A673 (cell line): ENCODE measurements around the gene AKAP17A. TPM values are rescaled to one million over a fixed set of nuclear protein-coding genes. Genes with fewer than 3 reads are reported as not detected.

Experiments
- BruUV-seq: library from RNA; stranded (reverse); fragments of 400-500 nt; replicated peaks from 2 replicates; lab custom pipeline; 2021; lab: Mats Ljungman, UMichigan
- CTCF ChIA-PET: fragments of 300-600 bp; sonication (Branson Sonifier 250); formaldehyde crosslinking; loops from one replicate; lab custom pipeline; 2022; ENCODE audit warnings: antibody characterized with exemption; lab: Charles Lee
- POLR2A ChIA-PET: fragments of 300-600 bp; sonication (Branson Sonifier 250); formaldehyde crosslinking; loops from one replicate; lab custom pipeline; 2022; ENCODE audit warnings: antibody characterized with exemption; ENCODE audit not compliant: low non-redundant PET; lab: Charles Lee
- DNase-seq: peaks from one replicate; pipeline ENCODE4 v3.0.0-alpha.2; 2015; ENCODE audit warnings: low spot score
- H3K27ac ChIP-seq: fragments of 200-600 bp; sonication (generic); 2 replicates; pipeline ENCODE4 v1.5.1; 2016; ENCODE audit warnings: mixed run types, low read depth, mild to moderate bottlenecking, mixed read lengths, antibody characterized with exemption, low read length; ENCODE audit not compliant: poor library complexity, severe bottlenecking
- H3K27me3 ChIP-seq: fragments of 200-600 bp; sonication (generic); replicated peaks from 2 replicates; pipeline ENCODE4 v1.6.1; 2017; ENCODE audit warnings: mixed run types, low read depth, mild to moderate bottlenecking, mixed read lengths, antibody characterized with exemption, low read length; ENCODE audit not compliant: insufficient read depth, poor library complexity
- H3K36me3 ChIP-seq: fragments of 200-600 bp; sonication (generic); 2 replicates; pipeline ENCODE4 v1.6.1; 2016; ENCODE audit warnings: mixed run types, mild to moderate bottlenecking, mixed read lengths, antibody characterized with exemption, low read length; ENCODE audit not compliant: insufficient read depth, poor library complexity, severe bottlenecking
- H3K4me1 ChIP-seq: fragments of 200-600 bp; sonication (generic); 2 replicates; pipeline ENCODE4 v1.6.1; 2017; ENCODE audit warnings: mixed run types, mild to moderate bottlenecking, mixed read lengths, antibody characterized with exemption, low read length; ENCODE audit not compliant: insufficient read depth, poor library complexity, severe bottlenecking
- H3K4me3 ChIP-seq: fragments of 200-600 bp; sonication (generic); 2 replicates; pipeline ENCODE4 v1.5.1; 2016; ENCODE audit warnings: low read depth, mixed run types, mild to moderate bottlenecking, mixed read lengths, low read length; ENCODE audit not compliant: poor library complexity, severe bottlenecking
- H3K9me3 ChIP-seq: fragments of 200-600 bp; sonication (generic); 2 replicates; pipeline ENCODE4 v1.6.1; 2016; ENCODE audit warnings: mixed run types, low read depth, mild to moderate bottlenecking, mixed read lengths, antibody characterized with exemption, low read length; ENCODE audit not compliant: poor library complexity, severe bottlenecking
- CTCF ChIP-seq: fragments of 300-800, 200-600 bp; sonication (generic); conservative IDR thresholded peaks from 2 replicates; pipeline ENCODE4 v1.5.1; 2017; ENCODE audit warnings: low read depth, mild to moderate bottlenecking, antibody characterized with exemption, low read length, moderate library complexity, mixed read lengths
- EZH2 ChIP-seq: fragments of 200-600 bp; sonication (generic); IDR thresholded peaks from 2 replicates; pipeline ENCODE4 v1.6.1; 2017; ENCODE audit warnings: borderline replicate concordance, low read depth, mild to moderate bottlenecking, mixed read lengths, antibody characterized with exemption, low read length; ENCODE audit not compliant: poor library complexity, severe bottlenecking
- intact Hi-C: fragments of 100-400 bp; cut with micrococcal nuclease; formaldehyde crosslinking; loops from one replicate; pipeline ENCODE4 v1.10.0; 2022; ENCODE audit not compliant: unreplicated experiment
- total RNA-seq: library from RNA; stranded (reverse); gene quantifications from 2 replicates; pipeline ENCODE4 v1.2.3, GENCODE V29; 2021

The AKAP17A gene
- total RNA-seq, 1 experiment from 2014 or later, result 39.7 TPM

- intact Hi-C loops, result no loop called here
- CTCF ChIA-PET, result no interaction called here
- H3K27me3 ChIP-seq, result no peaks in the 10 kb centered on the region
- H3K9me3 ChIP-seq, result no peaks in the 10 kb centered on the region
- DNase-seq, result no peak
- H3K4me1 ChIP-seq, result no peaks in the 10 kb centered on the region
- no peak overlapping the region for H3K4me3 ChIP-seq
- no peak for TF ChIP-seq EZH2
- no peak for TF ChIP-seq CTCF
- POLR2A ChIA-PET, result no interaction called here
- peaks cover 86% of the 10 kb centered on the region for H3K36me3 ChIP-seq
- no peak overlapping the region for H3K27ac ChIP-seq
- no TSS peak for BruUV-seq
Measured at GRCh38 chrX:1597345-1598020, 6.1 kb downstream of the AKAP17A start.

- Histone ChIP-seq H3K4me3 (no peak overlapping the region), H3K27ac (no peak overlapping the region), H3K4me1 (no peaks in the 10 kb centered on the region), H3K36me3 (peaks cover 89% of the 10 kb centered on the region), H3K9me3 (no peaks in the 10 kb centered on the region), H3K27me3 (no peaks in the 10 kb centered on the region)
- DNase-seq, result no peak
- ChIA-PET POLR2A (no interaction called here), CTCF (no interaction called here)
- BruUV-seq, result no TSS peak
- TF ChIP-seq EZH2 (no peak), CTCF (no peak)
- intact Hi-C loops, result no loop called here
Measured at GRCh38 chrX:1598021-1598875, 6.8 kb downstream of the AKAP17A start.

GRCh38 chrX:1598876-1599790 lies 7.7 kb downstream of the AKAP17A start:
- H3K36me3 ChIP-seq, result peaks cover 81% of the 10 kb centered on the region
- no peaks in the 10 kb centered on the region for H3K4me1 ChIP-seq
- no peaks in the 10 kb centered on the region for H3K9me3 ChIP-seq
- no TSS peak for BruUV-seq
- H3K27me3 ChIP-seq, result no peaks in the 10 kb centered on the region
- TF ChIP-seq EZH2 (no peak), CTCF (no peak)
- ChIA-PET POLR2A (no interaction called here), CTCF (no interaction called here)
- H3K4me3 ChIP-seq, result no peak overlapping the region
- no peak for DNase-seq
- intact Hi-C loops, result no loop called here
- H3K27ac ChIP-seq, result no peak overlapping the region
